NCI-H2171 treated with DMSO at 0.1 percent for 48 hours (cell line): ENCODE measurements around the gene PTGER1.
A peak's percentile ranks its signal among the peaks of the same experiment; 100 is the strongest.

Experiments
- DNase-seq: peaks from one replicate; lab custom pipeline; 2025; lab: John Stamatoyannopoulos, UW

Gene PTGER1

DNA sequence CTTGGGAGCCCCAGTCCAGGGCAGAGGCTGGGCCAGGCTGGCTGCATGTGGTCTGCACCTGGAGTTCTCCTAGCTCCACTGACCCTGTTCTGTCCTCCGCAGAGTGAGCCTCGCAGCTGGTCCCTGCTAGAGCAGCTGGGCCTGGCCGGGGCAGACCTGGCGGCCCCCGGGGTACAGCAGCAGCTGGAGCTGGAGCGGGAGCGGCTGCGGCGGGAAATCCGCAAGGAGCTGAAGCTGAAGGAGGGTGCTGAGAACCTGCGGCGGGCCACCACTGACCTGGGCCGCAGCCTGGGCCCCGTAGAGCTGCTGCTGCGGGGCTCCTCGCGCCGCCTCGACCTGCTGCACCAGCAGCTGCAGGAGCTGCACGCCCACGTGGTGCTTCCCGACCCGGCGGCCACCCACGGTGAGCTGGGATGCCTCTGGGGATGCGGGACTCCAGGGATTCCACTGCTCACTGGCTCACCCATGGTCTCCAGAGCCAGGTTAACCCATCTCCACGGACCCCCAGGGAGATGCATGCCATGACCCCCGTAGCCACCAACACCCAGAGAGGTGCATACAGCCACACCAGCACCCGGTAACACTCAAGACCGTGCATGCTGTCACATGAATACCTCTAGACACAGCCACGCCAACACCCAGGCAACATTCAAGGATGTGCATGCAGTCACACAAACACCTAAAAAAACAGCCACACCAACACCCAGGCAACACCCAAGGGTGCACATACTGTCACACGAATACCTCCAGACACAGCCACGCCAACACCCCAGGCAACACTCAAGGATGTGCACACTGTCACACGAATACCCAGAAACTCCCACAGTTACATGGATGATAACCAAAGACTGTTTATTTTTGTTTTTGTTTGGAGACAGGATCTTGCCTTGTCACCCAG, 33.9 kb downstream of the PTGER1 start:
- no peak for DNase-seq

DNA sequence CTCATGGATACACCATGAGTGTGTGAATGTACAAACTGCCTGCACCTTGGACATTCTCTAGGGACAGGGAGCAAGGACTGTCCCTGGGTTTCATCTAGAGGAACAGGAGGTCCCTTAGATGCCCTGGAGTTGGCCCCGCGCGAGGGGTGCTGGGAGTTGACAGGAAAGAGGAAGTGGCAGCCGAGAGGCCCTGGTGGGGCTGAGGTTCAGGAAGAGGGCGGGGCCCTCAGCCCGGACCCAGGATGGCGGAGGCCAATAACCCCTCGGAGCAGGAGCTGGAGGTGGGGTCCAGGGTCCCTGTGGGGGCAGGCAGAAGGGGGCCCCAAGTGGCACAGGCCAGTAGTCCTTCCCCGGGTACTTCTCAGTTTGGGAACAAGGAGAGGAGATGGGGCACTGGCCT, 35.1 kb downstream of the PTGER1 start:
- no peak for DNase-seq

DNA sequence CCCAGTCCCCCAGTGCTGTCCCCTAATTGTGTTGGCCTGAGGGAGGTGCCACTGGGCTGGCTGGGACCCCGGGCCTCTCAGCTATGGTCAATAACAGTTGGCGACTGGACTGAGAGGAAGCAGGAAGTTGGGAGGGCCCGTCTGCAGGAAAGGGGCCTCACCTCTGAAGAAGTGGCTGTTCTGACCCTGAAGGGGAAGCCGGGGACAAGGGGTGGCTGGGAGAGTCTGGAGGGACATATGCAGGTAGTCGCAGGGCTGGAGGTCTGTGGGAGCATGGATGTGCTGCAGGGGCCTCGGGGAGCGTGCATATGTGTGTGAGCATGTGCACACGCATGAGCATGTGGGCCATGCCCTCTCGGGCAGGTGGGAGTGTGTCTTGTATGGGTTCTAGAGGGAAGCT, 36.1 kb downstream of the PTGER1 start:
- DNase-seq: no peak

- DNase-seq: no peak
Observed at GRCh38 chr19:14437578-14438140, 37.5 kb downstream of the PTGER1 start.

DNA sequence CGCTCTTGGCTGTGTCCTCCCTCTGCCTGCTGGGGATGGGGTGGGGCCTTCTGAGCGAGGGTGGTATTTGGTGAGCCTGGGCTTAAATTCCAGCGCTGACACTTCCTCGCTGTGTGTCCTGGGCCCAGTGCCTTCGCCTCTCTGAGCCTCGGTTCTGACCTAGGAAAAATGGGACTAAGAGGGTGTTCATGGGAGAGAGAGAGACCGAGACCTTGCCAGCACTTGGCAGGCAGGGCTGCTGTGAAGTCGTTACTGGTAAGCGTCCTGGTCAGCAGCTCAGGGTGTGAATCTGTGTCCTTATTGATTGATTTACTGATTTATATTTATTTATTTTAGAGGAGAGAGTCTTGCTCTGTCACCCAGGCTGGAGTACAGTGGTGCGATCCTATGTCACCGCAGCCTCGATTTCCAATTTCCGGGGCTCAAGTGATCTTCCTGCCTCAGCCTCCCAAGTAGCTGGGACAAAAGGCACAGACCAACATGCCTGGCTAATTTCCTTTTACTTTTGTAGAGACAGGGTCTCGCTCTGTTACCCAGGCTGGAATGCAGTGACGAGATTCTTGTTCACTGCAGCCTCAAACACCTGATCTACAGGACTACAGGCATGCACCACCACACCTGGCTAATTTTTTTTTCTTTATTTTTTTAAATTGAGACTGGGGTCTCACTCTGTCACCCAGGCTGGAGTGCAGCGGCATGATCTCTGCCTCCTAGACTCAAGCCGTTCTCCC, 39.7 kb downstream of the PTGER1 start:
- no peak for DNase-seq

DNA sequence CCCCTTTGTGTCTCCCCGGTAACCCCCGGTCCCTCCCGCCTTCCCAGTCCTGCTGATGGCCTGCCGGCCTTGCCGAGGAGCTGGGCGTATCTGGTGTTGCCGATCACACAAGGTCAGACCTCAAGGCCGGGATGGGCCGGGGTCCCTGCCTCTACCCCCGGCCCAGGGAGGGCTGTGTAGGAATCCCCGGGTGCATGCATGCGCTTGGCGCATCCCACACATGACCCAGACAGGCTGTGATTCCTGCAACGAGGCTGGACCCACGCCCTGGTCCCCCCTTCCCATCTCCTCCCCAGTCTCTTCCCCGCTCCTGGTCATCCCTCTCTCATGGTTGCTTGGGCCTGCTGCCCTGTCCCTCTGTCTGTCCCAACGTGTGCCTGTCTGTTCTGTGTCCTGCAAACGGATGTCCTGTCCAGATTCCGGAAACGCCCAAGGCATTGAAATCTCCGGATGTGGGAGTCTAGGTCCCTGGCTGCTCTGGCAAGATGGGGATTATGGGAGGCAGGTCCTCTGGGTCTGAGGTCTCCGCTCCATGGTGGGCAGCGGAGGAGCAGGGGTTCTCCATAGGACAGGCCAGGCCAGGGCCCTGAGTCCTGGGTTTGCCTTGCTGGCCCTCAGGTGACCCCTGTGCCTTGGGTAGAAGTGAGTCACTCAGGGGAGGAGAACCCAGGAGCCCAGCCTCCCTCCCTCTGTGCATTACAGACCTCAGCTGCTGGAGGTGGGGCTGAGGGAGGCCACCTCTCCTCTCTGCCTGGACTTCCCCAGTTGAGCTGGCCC, 40.4 kb downstream of the PTGER1 start:
- DNase-seq: no peak

DNA sequence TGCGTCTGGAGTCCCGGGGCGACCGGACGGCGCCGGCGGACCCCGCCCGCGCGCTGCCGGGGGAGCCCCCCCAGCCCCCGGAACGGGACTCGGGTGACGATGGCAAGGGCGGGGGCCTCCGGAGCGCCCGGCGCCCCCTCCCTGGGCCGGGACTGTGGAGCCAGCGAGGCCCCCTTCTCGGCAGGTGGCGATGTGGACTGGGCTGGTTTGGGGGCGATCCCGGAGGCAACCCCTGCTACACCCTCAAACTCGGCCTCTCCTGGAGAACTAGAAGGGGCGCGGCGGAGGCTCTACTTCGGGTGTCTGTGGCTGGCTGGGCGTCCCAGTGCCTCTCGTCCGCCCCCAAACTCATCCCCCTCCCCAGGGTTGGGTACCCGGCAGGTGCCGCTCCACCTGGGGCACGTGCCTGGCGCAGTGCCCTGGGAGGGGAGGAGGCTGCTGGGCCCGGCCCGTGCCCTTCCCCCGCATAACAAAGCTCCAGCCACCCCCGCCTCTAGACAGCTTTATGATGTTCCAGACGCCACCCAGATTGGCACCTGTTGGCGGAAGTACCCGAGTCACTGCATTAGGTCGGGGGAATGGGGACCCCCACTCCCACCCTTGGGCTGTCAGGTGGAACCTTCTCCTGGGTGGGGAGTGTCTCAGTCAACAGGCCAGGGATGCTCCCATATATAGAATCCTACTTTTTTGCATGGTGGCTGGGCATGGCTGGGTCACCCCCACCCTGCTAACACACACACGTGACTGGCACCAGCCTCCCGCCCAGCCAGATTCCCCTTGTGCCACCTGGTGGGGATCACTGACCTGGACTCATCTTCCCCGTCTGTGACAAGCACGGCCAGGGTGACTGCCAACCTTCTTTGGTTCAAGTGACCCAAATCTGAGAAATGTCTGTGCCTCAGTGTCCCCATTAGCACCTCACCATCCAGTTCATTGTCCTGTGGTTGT, 41.3 kb downstream of the PTGER1 start:
- peak; percentile 64 for DNase-seq

DNA sequence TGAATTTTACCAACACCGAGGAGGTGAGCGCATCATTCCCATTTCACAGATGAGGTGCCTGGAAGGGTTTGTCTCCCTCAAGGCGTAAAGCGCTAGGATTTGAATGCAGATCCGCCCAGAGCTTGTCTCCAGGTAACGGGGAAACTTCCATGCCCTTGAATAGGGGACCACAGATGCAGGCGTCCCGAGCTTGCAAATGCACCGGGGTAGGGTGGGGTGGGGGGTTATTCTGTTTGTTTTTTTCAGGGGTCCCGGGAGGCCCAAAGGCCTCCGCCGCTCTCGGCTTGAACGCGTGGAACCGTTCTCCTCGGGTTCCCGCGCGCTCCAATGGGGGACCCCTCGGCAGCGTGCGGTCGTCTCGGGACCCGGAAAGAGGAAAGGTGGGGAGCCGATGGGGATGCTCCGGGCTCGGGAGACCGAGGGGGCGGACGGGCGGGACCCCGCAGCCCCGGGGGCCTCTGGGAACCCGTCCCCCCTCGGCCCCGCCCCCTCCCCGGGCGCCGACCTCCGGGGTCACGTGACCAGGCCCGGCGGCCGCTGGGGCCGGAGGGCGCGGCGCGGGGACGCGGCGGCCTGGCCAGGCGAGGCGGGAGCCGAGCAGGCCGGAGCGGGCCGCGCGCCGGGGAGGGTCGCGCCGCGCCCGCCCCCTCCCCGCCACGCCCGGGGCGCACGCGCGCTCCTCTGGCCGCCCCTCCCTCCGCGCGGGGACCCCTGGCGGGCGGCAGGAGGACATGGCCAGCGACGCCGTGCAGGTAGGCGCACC, 42.2 kb downstream of the PTGER1 start, which contains the start of gene PKN1:
Gene PKN1 (plus strand): TSS at position 516 of the 763 bp plus-strand sequence. CDS start 216 bp downstream, at position 732.
- peak; percentile 51 for DNase-seq

GRCh38 chr19:14430712-14431111, 44.4 kb downstream of the PTGER1 start:
- DNase-seq: no peak

DNA sequence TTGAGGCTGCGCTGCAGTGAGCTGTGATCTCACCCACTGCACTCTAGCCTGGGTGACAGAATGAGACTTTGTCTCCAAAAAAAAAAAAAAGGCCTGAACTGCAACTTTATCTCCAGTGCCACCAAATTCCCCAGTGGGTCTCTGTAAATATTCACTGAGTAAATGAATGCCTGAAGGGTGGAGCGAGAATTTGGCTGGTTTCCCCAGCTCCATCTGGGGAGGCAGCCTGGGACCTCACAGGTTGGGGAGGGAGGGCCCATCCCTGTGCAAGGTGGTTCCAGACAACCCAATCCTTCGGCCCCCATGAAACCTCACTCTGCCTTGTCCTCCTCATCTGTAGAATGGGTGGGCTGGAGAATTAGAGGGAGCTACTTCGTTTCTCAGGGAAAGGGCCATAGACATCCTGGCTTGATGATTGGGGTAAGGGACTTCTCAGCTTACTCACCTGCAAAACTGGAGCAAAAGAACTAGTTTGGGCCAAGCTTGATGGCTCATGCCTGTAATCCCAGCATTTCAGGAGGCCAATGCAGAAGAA, 46.2 kb downstream of the PTGER1 start:
- peak; percentile 73 for DNase-seq

GRCh38 chr19:14427461-14427860, 47.7 kb downstream of the PTGER1 start:
- DNase-seq: no peak

GRCh38 chr19:14425696-14426138, 49.4 kb downstream of the PTGER1 start:
- no peak for DNase-seq
